ENCODE data around the gene ZNF394. TPM values are rescaled to one million over a fixed set of nuclear protein-coding genes. Genes with fewer than 3 reads are reported as not detected.

The ZNF394 gene
- polyA plus RNA-seq, 3 donors: 35.7 to 57.7 (median 39.1) TPM

DNA sequence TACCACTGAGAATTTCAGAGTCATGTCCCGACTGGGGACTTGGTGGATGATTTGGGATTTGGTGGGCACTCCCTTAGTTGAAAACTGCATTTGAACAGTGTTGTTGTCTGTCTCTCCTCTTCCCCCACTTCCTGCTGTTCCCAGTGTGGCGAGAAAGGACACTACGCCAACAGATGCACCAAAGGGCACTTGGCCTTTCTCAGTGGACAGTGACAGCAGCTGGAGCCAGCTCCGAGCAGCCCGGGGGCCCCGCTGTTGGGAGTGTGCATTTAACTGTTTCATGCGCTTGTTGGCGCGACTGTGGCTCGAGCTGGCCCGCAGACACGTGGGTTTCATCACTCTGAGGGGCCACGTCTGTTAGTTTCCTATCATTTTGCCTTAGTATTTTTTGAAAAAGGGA is 43.8 kb downstream of the ZNF394 start:
- no peak for DNase-seq
- Mint-ChIP-seq H3K36me3 (peaks cover 74 to 93% of the 10 kb centered on the region in 2 donors), H3K9me3 (no peaks in the 10 kb centered on the region), H3K4me3 (no peak overlapping the region), H3K27me3 (ENCODE audit: low read depth in 3 of 3) (no peaks in the 10 kb centered on the region), H3K27ac (no peak overlapping the region), H3K4me1 (no peaks in the 10 kb centered on the region)
- Histone ChIP-seq H3K36me3 (replicated peaks in 1 of 2; ENCODE audit: control insufficient read depth in 1 of 2, insufficient read depth in 2 of 2, low read length in 2 of 2) (peaks cover 90 to 100% of the 10 kb centered on the region in 2 donors), H3K27ac (ENCODE audit: low read depth in 1 of 2, low read length in 2 of 2) (no peak overlapping the region), H3K9me3 (replicated peaks in 1 of 2; ENCODE audit: control insufficient read depth in 1 of 2, insufficient read depth in 1 of 2, low read length in 2 of 2) (no peaks in the 10 kb centered on the region), H3K79me2 (ENCODE audit: insufficient read depth, low read length) (peaks cover 38% of the 10 kb centered on the region), H2AFZ (ENCODE audit: insufficient read depth, low read depth, low read length, poor library complexity, severe bottlenecking) (no peak overlapping the region), H3K4me3 (replicated peaks in 1 of 3; ENCODE audit: low read depth in 2 of 3, low read length in 3 of 3) (no peak overlapping the region), H3K27me3 (ENCODE audit: control insufficient read depth in 2 of 2, insufficient read depth in 2 of 2, low read length in 2 of 2) (no peaks in the 10 kb centered on the region), H3K4me1 (ENCODE audit: control insufficient read depth in 1 of 2, insufficient read depth in 2 of 2, low read length in 2 of 2) (no peaks in the 10 kb centered on the region), H4K20me1 (ENCODE audit: insufficient read depth, low read length) (peaks cover 80% of the 10 kb centered on the region), H3K9ac (ENCODE audit: insufficient read depth, low read length, poor library complexity, severe bottlenecking) (no peak overlapping the region), H3K4me2 (replicated peaks; ENCODE audit: extremely low read depth, low read length, poor library complexity, severe bottlenecking) (no peak overlapping the region)
- TF ChIP-seq, protein P1, sequence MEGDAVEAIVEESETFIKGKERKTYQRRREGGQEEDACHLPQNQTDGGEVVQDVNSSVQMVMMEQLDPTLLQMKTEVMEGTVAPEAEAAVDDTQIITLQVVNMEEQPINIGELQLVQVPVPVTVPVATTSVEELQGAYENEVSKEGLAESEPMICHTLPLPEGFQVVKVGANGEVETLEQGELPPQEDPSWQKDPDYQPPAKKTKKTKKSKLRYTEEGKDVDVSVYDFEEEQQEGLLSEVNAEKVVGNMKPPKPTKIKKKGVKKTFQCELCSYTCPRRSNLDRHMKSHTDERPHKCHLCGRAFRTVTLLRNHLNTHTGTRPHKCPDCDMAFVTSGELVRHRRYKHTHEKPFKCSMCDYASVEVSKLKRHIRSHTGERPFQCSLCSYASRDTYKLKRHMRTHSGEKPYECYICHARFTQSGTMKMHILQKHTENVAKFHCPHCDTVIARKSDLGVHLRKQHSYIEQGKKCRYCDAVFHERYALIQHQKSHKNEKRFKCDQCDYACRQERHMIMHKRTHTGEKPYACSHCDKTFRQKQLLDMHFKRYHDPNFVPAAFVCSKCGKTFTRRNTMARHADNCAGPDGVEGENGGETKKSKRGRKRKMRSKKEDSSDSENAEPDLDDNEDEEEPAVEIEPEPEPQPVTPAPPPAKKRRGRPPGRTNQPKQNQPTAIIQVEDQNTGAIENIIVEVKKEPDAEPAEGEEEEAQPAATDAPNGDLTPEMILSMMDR (IDR thresholded peaks at IDR 0.05): no peak
- 80% methylated on average over 9 of the region's 13 CpGs for WGBS (ENCODE audit: insufficient coverage)
- intact Hi-C loops (cut with micrococcal nuclease): no loop called here

DNA sequence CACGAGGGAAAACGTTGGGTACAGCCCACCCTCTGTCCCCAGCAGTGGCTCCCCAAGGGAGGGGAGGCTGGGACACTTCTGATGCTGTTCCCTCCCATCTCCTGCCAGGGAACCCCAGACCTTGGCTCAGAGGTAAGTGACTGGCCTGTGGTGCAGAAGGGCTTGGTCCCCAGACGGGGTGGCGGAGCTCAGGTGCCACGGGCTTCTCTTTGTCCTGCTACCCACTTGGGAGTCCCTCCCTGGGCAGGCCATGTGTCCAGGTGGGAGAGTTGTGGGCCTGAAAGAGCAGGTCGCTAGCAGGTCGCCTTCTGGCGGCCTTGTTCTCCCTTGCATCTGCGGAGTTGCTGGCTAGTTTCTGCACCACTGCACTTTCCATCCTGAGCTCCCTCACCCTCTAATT is 44.2 kb downstream of the ZNF394 start:
- peaks cover 92 to 100% of the 10 kb centered on the region in 2 donors for H3K36me3 ChIP-seq (replicated peaks in 1 of 2; ENCODE audit: control insufficient read depth in 1 of 2, insufficient read depth in 2 of 2, low read length in 2 of 2)

More for the DNA sequence above, 44.2 kb downstream of the ZNF394 start:
- H3K4me2 ChIP-seq (replicated peaks; ENCODE audit: extremely low read depth, low read length, poor library complexity, severe bottlenecking): no peak overlapping the region
- H3K79me2 ChIP-seq (ENCODE audit: insufficient read depth, low read length): peaks cover 34% of the 10 kb centered on the region
- H3K4me1 ChIP-seq (ENCODE audit: control insufficient read depth in 1 of 2, insufficient read depth in 2 of 2, low read length in 2 of 2): no peaks in the 10 kb centered on the region
- Mint-ChIP-seq H3K9me3 (no peaks in the 10 kb centered on the region), H3K4me1 (no peaks in the 10 kb centered on the region), H3K36me3 (peaks cover 77 to 93% of the 10 kb centered on the region in 2 donors), H3K27ac (peak overlapping the region in 1 of 7 donors; percentile 53), H3K27me3 (ENCODE audit: low read depth in 3 of 3) (no peaks in the 10 kb centered on the region), H3K4me3 (no peak overlapping the region)
- no peak overlapping the region for H3K27ac ChIP-seq (ENCODE audit: low read depth in 1 of 2, low read length in 2 of 2)
- H3K9me3 ChIP-seq (replicated peaks in 1 of 2; ENCODE audit: control insufficient read depth in 1 of 2, insufficient read depth in 1 of 2, low read length in 2 of 2): no peaks in the 10 kb centered on the region
- no peak for DNase-seq
- no peak overlapping the region for H3K4me3 ChIP-seq (replicated peaks in 1 of 3; ENCODE audit: low read depth in 2 of 3, low read length in 3 of 3)
- H3K27me3 ChIP-seq (ENCODE audit: control insufficient read depth in 2 of 2, insufficient read depth in 2 of 2, low read length in 2 of 2): no peaks in the 10 kb centered on the region
- no peak overlapping the region for H3K9ac ChIP-seq (ENCODE audit: insufficient read depth, low read length, poor library complexity, severe bottlenecking)
- intact Hi-C loops (cut with micrococcal nuclease): no loop called here
- H2AFZ ChIP-seq (ENCODE audit: insufficient read depth, low read depth, low read length, poor library complexity, severe bottlenecking): no peak overlapping the region
- 50% methylated on average over 1 of the region's 9 CpGs for WGBS (ENCODE audit: insufficient coverage)
- TF ChIP-seq, protein P1 (IDR thresholded peaks at IDR 0.05): no peak
- H4K20me1 ChIP-seq (ENCODE audit: insufficient read depth, low read length): peaks cover 76% of the 10 kb centered on the region

All from CD14-positive monocyte (primary cell).